Prostate gland (tissue), 2 donors: ENCODE measurements around the gene SYNM.

ENCODE experiments used
- CTCF ChIP-seq, 4 experiments: fragments of 200-600 bp in 2 of 4; fragments of 450-650 bp in 2 of 4; sonication (generic) in 2 of 4; IDR thresholded peaks; 1 replicate in 3 of 4; 2 replicates in 1 of 4; pipeline ENCODE4 v1.5.1; 2016 to 2019; ENCODE audit warnings: antibody characterized with exemption in 4 of 4, mild to moderate bottlenecking in 2 of 4, moderate library complexity in 2 of 4
- POLR2A ChIP-seq: fragments of 450-650 bp; IDR thresholded peaks from one replicate; pipeline ENCODE4 v1.6.1; 2016; ENCODE audit warnings: antibody characterized with exemption, mild to moderate bottlenecking
- POLR2AphosphoS5 ChIP-seq: sonication (generic); formaldehyde crosslinking; IDR thresholded peaks from one replicate; pipeline ENCODE4 v1.6.1; 2017; ENCODE audit warnings: antibody characterized with exemption

- TF ChIP-seq POLR2A (no peak), POLR2AphosphoS5 (peak; percentile 47), CTCF (IDR thresholded peaks at IDR 0.05) (peak; percentile 47 to 81 (median 68))
These were observed 4.4 kb upstream of the SYNM start for GRCh38 chr15:99100245-99101173.
